Hepatocyte (in vitro differentiated cells): ENCODE measurements around the gene ADAMTS2.

ENCODE experiments used
- EZH2phosphoT487 ChIP-seq: fragments of 200-600 bp; sonication (generic); IDR thresholded peaks from one replicate; pipeline ENCODE4 v1.6.1; 2018; ENCODE audit warnings: antibody characterized with exemption, mild to moderate bottlenecking, low read depth, moderate library complexity; ENCODE audit not compliant: unreplicated experiment, severe bottlenecking
- TF ChIP-seq, protein P1 (sequence below): fragments of 200-600 bp; sonication (generic); IDR thresholded peaks from 2 replicates; pipeline ENCODE4 v1.5.1; 2016; ENCODE audit warnings: antibody characterized with exemption, mild to moderate bottlenecking; ENCODE audit not compliant: poor library complexity

DNA sequence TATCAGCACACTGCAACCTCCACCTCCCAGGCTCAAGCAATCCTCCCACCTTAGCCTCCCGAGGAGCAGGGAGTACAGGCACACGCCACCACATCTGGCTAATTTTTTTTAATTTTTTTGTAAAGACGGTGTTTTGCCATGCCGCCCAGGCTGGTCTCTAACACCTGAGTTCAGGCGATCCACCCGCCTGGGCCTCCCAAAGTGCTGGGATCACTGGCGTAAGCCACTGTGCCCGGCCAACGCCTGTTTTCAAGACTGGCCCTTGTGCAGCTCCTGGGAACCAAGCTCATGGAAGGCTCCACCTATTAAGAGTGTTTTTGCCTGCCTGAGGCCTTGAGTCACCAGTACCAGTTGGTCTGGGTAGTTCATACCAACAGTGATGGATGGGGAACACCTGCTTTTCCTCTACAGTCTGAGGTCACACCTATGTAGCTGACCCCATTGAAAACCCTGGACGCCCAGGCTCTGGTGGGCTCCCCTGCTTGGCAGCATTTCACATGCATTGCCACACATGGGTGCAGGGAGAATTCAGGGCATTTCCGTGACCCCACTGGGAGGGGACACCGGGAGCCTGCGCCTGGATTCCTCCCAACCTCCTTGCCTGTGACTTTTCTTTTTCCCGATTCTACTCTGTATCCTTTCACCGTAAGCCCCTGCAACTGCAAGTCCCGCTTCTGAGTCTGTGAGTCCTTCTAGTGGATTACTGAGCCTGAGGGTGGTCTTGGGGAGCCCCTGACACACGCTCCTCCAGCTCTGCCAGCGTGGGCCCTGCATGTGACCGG, 221.6 kb downstream of the ADAMTS2 start:
- TF ChIP-seq, protein P1, sequence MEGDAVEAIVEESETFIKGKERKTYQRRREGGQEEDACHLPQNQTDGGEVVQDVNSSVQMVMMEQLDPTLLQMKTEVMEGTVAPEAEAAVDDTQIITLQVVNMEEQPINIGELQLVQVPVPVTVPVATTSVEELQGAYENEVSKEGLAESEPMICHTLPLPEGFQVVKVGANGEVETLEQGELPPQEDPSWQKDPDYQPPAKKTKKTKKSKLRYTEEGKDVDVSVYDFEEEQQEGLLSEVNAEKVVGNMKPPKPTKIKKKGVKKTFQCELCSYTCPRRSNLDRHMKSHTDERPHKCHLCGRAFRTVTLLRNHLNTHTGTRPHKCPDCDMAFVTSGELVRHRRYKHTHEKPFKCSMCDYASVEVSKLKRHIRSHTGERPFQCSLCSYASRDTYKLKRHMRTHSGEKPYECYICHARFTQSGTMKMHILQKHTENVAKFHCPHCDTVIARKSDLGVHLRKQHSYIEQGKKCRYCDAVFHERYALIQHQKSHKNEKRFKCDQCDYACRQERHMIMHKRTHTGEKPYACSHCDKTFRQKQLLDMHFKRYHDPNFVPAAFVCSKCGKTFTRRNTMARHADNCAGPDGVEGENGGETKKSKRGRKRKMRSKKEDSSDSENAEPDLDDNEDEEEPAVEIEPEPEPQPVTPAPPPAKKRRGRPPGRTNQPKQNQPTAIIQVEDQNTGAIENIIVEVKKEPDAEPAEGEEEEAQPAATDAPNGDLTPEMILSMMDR = no peak
- TF ChIP-seq EZH2phosphoT487 = no peak
